DND-41 (cell line): Measurements from ENCODE around the gene MEGF9.

Source experiments
- ATAC-seq: fragments of 200-7000 bp; cut with Tn5 transposase; 3 replicates; pipeline ENCODE4 v1.9.1; 2021; ENCODE audit warnings: low read depth; ENCODE audit not compliant: insufficient read depth
- DNase-seq: peaks from one replicate; pipeline ENCODE4 v3.0.0-alpha.2; 2020
- H2AFZ ChIP-seq: 2 replicates; pipeline ENCODE4 v1.6.0; 2012; ENCODE audit warnings: low read depth, low read length
- H3K27ac ChIP-seq: 2 replicates; pipeline ENCODE4 v1.5.1; 2012; ENCODE audit warnings: low read length, inconsistent platforms
- H3K27me3 ChIP-seq: fragments of 200-600 bp; sonication (generic); 2 replicates; pipeline ENCODE4 v1.6.0; 2012; ENCODE audit warnings: low read length, mild to moderate bottlenecking, inconsistent platforms; ENCODE audit not compliant: insufficient read depth, poor library complexity
- H3K36me3 ChIP-seq: 2 replicates; pipeline ENCODE4 v1.5.1; 2012; ENCODE audit warnings: low read length, inconsistent platforms; ENCODE audit not compliant: insufficient read depth
- H3K4me1 ChIP-seq: 2 replicates; pipeline ENCODE4 v1.5.1; 2012; ENCODE audit warnings: mild to moderate bottlenecking, low read length; ENCODE audit not compliant: insufficient read depth
- H3K4me2 ChIP-seq: 2 replicates; pipeline ENCODE4 v1.6.0; 2012; ENCODE audit warnings: mild to moderate bottlenecking, moderate library complexity, low read length, inconsistent platforms; ENCODE audit not compliant: insufficient read depth
- H3K4me3 ChIP-seq, 2 experiments: fragments of 200-600 bp in 1 of 2; shearing (Covaris generic) in 1 of 2; 2 replicates each; pipeline ENCODE4 v1.5.1; 2012 to 2016; ENCODE audit warnings: inconsistent platforms in 2 of 2, low read length in 2 of 2, mild to moderate bottlenecking in 2 of 2, low read depth in 1 of 2, moderate library complexity in 1 of 2
- H3K79me2 ChIP-seq: 2 replicates; pipeline ENCODE4 v1.6.0; 2012; ENCODE audit warnings: low read length, inconsistent platforms; ENCODE audit not compliant: insufficient read depth
- H3K9ac ChIP-seq: 2 replicates; pipeline ENCODE4 v1.6.0; 2012; ENCODE audit warnings: low read depth, mild to moderate bottlenecking, inconsistent platforms, low read length, moderate library complexity
- H3K9me3 ChIP-seq: 2 replicates; pipeline ENCODE4 v1.5.1; 2012; ENCODE audit warnings: low read length, moderate library complexity, mild to moderate bottlenecking, inconsistent platforms; ENCODE audit not compliant: insufficient read depth, severe bottlenecking
- H4K20me1 ChIP-seq: 2 replicates; pipeline ENCODE4 v1.6.0; 2012; ENCODE audit warnings: low read length; ENCODE audit not compliant: insufficient read depth
- EZH2 ChIP-seq: IDR thresholded peaks from 3 replicates; pipeline ENCODE4 v1.6.1; 2012; ENCODE audit warnings: borderline replicate concordance, low read depth, mild to moderate bottlenecking, moderate library complexity, low read length, inconsistent platforms; ENCODE audit not compliant: severe bottlenecking
- TF ChIP-seq, protein P1 (sequence below): IDR thresholded peaks from 2 replicates; pipeline ENCODE4 v1.5.1; 2012; ENCODE audit warnings: borderline replicate concordance, low read length, moderate library complexity, mild to moderate bottlenecking; ENCODE audit not compliant: poor library complexity, severe bottlenecking; ENCODE audit errors: extremely low read depth

The MEGF9 gene

DNA sequence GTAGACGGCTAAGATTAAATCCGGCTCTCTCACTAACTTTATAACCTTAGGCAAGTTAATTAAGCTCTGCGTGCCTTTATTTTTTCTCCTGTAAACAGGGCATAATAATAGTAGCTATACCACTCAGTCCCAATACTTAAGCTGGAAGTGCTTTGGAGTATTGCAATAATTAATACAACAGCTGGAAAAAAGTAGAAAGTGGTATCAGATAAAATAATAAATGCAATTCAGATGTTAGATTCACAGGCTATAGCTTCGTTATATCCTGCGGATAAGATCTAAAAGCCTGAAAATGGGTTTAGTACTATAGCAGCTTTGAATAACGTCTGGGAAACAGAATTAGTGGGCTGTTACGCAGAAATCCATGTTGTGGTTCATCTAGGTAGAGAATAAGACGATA is 51.8 kb downstream of the MEGF9 start:
- DNase-seq (no peak), ATAC-seq (no peak)
- H3K4me1 ChIP-seq, result no peaks in the 10 kb centered on the region
- peaks cover 9% of the 10 kb centered on the region; the same call in 1 of the 2 replicates for H3K79me2 ChIP-seq
- H3K9ac ChIP-seq, result no peak overlapping the region
- H3K27ac ChIP-seq, result no peak overlapping the region
- H2AFZ ChIP-seq, result no peak overlapping the region
- H4K20me1 ChIP-seq, result peaks cover 5% of the 10 kb centered on the region; the same call in 1 of the 2 replicates
- H3K36me3 ChIP-seq, result no peaks in the 10 kb centered on the region; the same call in 1 of the 2 replicates
- H3K27me3 ChIP-seq, result no peaks in the 10 kb centered on the region
- H3K4me2 ChIP-seq, result no peak overlapping the region
- no peak overlapping the region for H3K4me3 ChIP-seq
- TF ChIP-seq, protein P1, sequence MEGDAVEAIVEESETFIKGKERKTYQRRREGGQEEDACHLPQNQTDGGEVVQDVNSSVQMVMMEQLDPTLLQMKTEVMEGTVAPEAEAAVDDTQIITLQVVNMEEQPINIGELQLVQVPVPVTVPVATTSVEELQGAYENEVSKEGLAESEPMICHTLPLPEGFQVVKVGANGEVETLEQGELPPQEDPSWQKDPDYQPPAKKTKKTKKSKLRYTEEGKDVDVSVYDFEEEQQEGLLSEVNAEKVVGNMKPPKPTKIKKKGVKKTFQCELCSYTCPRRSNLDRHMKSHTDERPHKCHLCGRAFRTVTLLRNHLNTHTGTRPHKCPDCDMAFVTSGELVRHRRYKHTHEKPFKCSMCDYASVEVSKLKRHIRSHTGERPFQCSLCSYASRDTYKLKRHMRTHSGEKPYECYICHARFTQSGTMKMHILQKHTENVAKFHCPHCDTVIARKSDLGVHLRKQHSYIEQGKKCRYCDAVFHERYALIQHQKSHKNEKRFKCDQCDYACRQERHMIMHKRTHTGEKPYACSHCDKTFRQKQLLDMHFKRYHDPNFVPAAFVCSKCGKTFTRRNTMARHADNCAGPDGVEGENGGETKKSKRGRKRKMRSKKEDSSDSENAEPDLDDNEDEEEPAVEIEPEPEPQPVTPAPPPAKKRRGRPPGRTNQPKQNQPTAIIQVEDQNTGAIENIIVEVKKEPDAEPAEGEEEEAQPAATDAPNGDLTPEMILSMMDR, result no peak
- TF ChIP-seq EZH2, result no peak
- no peaks in the 10 kb centered on the region for H3K9me3 ChIP-seq

DNA sequence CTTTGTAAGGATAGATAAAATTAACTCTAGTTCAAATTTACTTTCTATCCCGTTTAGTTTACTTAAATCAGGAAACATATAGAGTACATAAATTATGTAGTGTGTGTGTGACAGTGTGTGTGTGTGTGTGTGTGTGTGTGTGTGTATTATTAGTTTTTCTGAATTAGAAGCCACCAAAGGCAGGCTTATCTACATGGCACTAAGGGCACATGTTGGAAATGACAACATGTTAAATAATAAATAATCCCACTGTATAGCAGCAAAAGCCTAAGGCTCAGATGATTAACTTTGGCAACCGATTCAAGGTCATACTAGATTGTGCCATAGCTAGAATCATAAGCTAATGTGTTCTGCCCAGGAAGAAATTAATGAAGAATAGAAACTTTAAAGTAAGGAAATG is 54.6 kb downstream of the MEGF9 start:
- peaks cover 5% of the 10 kb centered on the region; the same call in 1 of the 2 replicates for H4K20me1 ChIP-seq
- H3K79me2 ChIP-seq, result peaks cover 9% of the 10 kb centered on the region; the same call in 1 of the 2 replicates
- H3K4me1 ChIP-seq, result no peaks in the 10 kb centered on the region
- no peak overlapping the region for H2AFZ ChIP-seq
- no peaks in the 10 kb centered on the region; the same call in 1 of the 2 replicates for H3K36me3 ChIP-seq
- H3K4me3 ChIP-seq, result no peak overlapping the region
- no peak overlapping the region for H3K9ac ChIP-seq
- no peak for ATAC-seq
- DNase-seq, result no peak
- no peaks in the 10 kb centered on the region for H3K27me3 ChIP-seq
- TF ChIP-seq, protein P1, result no peak
- no peak for TF ChIP-seq EZH2
- H3K27ac ChIP-seq, result no peak overlapping the region
- no peak overlapping the region for H3K4me2 ChIP-seq
- H3K9me3 ChIP-seq, result no peaks in the 10 kb centered on the region

DNA sequence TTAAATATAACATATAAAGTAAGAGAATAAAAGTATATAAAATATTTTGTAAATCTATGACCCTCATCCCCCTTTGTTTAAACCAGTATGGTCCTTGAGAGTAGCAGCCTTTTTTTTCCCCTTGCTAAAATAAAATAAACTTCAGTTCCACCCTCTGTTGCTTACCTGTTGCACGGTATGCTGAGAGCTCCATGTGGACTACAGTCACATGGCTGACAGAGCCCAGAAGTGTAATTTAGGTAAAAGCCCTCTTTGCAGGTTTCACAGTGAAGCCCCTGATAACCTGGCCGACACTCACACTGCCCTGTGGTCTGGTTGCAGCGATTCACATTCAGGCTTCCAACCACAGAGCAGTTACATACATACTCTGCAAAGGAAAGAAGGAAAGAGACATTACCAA is 55.1 kb downstream of the MEGF9 start:
- no peak overlapping the region for H3K27ac ChIP-seq
- H3K79me2 ChIP-seq, result peaks cover 9% of the 10 kb centered on the region; the same call in 1 of the 2 replicates
- H4K20me1 ChIP-seq, result peaks cover 5% of the 10 kb centered on the region; the same call in 1 of the 2 replicates
- no peaks in the 10 kb centered on the region for H3K9me3 ChIP-seq
- no peaks in the 10 kb centered on the region for H3K27me3 ChIP-seq
- no peak for ATAC-seq
- no peak for DNase-seq
- H3K36me3 ChIP-seq, result no peaks in the 10 kb centered on the region; the same call in 1 of the 2 replicates
- TF ChIP-seq EZH2, result no peak
- TF ChIP-seq, protein P1, result no peak
- H3K9ac ChIP-seq, result no peak overlapping the region
- no peak overlapping the region for H2AFZ ChIP-seq
- no peak overlapping the region for H3K4me2 ChIP-seq
- H3K4me3 ChIP-seq, result no peak overlapping the region
- no peaks in the 10 kb centered on the region for H3K4me1 ChIP-seq

DNA sequence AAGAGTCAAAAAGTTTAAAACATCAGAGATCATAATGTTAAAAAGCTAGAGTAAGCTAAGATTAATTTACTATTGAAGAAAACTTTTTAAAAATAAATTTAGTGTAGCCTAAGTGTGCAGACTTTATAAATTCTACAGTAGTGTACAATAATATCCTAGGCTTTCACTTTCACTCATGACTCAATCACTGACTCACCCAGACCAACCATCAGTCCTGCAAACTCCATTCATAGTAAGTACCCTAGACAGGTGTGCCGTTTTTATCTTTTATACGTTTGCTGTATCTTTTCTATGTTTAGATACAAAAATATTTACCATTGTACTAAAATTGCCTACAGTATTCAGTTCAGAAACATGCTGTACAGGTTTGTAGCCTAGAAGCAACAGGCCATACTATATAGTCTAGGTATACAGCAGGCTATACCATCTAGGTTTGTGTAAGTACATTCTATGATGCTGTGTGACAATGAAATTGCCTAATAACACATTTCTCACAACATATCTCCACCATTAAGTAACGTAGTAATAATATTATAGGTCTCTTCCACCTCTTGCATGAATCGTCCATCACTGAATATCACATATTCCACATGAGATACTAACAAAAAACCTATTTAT is 59.2 kb downstream of the MEGF9 start:
- DNase-seq (no peak), ATAC-seq (no peak)
- H4K20me1 ChIP-seq, result no peaks in the 10 kb centered on the region
- H3K4me2 ChIP-seq, result no peak overlapping the region
- no peak overlapping the region for H2AFZ ChIP-seq
- H3K27ac ChIP-seq, result no peak overlapping the region
- H3K9ac ChIP-seq, result no peak overlapping the region
- no peaks in the 10 kb centered on the region; the same call in 1 of the 2 replicates for H3K36me3 ChIP-seq
- H3K9me3 ChIP-seq, result no peaks in the 10 kb centered on the region
- no peaks in the 10 kb centered on the region for H3K79me2 ChIP-seq
- no peaks in the 10 kb centered on the region for H3K27me3 ChIP-seq
- no peaks in the 10 kb centered on the region for H3K4me1 ChIP-seq
- TF ChIP-seq, protein P1, result no peak
- TF ChIP-seq EZH2, result no peak
- no peak overlapping the region for H3K4me3 ChIP-seq
